HCEC 1CT (cell line): ENCODE measurements around the gene CX3CR1.

ENCODE experiments used
- DNase-seq: peaks from one replicate; pipeline ENCODE4 v3.0.0-alpha.2; 2017

The CX3CR1 gene

DNA sequence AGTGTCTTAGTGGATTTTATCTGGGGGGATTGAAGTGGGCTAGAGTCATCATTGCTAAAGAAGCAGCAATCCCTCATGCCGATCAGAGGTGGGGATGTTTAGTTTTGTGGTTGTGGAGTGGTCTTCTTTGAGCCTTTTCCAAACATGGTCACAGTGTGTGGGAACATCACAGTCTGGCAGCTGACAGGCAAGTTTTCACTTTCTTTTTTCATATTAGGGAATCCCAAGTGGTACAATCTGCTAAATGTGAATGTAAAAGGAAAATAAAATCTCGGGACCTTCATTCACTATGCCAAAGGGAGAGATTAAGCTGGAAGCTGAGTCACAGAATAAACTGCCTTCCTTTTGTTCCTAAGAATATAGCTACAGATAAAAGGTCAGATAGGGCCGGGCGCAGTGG lies 10.4 kb upstream of the CX3CR1 start:
- DNase-seq: no peak

DNA sequence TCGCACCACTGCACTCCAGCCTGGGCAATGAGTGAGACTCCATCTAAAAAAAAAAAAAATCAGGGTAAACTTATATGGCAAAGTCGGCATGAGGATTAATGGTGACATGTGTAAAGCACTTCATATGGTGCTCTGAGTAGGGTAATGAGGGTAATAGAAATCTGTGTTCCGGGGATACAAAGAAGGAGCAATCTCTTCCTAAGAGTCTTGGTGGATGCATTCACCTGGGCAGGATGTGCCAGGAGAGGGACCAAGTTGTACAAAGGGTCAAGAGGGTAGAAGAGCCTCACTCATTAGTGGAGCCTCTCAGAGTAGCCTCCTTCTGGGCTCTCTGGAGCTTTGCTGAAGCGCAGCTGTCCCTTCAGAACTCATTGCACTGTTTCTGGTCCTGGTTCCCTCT lies 9.3 kb upstream of the CX3CR1 start:
- DNase-seq: no peak

DNA sequence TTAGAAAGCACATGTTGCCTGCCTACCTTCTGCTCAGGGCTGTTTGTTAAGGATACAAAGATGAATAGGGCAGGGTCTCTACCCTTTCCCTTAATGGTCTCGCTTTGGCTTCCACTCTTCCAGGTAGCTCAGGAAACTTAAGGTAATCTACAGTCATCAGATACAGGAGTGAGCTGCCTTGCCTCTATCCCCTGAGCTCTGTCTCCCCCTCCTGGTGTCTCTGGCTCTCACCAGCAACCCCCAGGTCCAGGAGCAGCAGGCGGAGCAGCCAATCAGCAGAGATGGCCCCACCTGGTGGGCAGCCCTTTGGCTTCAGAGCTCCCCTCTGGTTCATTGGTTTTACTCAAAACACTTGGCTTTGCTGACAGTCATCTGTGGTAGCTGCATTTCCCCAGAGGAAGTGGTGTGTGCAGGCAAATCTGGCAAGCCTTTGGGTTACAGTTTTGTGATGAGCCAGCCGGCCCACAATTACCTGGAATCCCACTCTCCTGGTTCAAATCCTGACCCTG lies 8.5 kb upstream of the CX3CR1 start:
- peak; percentile 74 for DNase-seq

DNA sequence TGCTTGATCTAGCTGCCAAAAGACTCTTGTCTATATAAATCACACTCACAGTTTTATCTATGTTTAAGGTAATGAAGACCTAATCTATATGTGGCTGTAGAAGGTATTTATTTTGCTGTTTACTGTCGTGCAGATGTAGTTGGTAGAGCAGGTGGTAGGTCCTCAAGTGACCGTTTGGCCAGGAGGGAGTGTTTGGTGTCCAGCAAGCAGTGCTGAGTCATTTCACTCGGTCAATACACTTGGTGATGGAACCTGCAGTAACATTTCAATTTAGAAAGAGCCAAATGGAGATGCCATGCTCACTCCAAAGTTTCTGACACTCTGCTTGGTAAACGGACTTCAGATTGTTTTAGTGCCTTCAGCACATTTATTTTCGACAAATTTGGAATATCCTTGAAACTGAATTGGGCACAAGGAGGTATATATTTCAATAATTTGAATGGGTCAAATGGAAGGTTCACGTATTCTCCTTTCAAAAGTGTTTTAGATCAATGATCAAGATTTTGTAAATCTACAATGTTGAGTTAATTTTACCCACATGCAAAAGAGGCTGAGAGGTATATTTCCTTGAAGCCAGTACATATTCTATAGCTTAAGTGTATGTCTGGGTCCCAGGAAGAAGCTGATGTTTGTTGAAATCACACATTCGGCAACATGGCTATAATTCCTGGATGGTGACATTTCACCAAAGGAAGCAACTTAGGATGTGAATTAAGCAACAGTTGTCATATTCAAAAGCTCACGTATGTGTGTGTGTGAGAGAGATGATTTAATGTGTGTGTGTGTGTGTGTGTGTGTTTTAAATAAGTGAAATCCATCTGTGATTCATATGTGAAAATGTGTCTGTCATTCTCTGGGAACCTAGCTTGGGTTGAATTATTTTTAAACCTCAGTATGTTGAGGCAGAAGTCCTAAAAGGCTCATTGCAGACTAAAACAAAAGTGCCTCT lies 7.7 kb upstream of the CX3CR1 start:
- no peak for DNase-seq

DNA sequence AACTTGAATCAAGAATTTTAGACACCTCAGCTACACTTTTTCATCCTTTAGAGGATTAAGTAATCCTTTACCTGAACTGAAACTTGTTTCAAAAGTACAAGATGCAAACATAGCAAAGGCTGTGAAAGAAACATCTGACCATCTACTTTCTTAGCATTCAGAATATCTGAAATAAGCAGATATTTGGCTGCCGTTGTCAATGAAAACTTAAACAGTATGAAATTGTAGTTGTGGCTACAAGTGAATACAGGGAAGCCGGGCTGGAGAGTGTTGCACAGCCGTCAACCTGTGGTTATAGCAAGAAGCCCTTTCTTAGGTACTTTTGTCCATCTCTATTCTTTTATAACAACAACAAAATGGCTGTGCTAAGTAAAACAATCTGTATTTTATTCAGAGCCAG lies 6.9 kb upstream of the CX3CR1 start:
- DNase-seq: no peak

DNA sequence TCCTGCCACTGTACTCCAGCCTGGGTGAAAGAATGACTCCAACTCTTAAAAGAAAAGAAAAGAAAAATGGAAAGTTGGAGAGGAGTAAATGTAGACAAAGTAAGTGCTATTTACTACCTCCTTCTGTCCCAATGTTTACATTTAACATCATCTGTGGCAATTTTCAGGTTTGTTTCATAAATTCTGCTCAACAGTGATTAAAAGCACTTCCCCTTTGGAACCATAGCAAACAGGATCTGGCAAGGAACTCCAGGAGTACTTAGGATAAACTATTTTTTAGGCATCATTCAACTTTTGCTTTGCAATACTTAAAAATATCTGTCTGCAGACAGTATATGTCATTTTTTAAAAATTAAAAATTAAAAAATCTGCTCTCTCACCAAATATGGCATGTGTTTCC lies 5.5 kb upstream of the CX3CR1 start:
- DNase-seq: no peak

DNA sequence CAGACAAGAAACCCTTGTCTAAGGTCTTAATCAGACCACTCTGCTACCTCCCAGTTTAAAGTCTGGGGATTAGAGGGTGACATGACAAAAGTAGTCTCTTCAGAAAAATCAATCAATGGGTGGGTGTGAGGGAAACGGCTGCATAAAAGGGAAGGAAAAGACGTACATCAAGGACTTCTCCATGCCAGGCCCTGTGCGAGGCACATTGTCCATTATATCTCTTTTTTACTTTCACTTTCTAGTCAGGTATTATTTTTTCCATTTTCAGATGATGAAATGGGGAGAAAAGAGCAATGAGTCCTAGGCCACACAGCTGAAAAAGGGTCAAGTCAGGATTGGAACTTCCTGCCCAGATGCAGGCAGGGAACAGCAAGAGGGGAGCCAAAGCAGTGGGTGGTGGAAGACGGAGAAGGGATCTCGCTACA lies 4.6 kb upstream of the CX3CR1 start:
- DNase-seq: no peak

DNA sequence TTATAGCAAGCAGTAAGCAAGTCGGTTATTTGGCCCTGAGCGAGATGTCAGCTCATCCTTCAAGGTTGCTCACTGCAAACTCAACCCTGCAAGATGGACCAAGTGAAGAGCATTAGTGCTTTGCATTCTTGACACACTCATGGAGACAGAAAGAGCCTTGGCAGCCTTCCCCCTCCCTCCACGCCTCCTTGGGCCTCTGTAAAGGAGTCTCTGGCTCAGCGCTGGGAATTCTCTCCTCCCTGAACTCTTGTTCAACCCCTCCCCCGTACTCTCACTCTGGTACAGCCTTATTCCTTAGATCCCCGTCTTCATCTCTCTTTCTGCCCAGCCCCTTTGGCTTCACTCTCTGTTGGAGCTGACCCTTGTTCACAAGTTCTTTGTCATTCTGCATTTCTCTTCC lies 2.2 kb upstream of the CX3CR1 start:
- DNase-seq: no peak

DNA sequence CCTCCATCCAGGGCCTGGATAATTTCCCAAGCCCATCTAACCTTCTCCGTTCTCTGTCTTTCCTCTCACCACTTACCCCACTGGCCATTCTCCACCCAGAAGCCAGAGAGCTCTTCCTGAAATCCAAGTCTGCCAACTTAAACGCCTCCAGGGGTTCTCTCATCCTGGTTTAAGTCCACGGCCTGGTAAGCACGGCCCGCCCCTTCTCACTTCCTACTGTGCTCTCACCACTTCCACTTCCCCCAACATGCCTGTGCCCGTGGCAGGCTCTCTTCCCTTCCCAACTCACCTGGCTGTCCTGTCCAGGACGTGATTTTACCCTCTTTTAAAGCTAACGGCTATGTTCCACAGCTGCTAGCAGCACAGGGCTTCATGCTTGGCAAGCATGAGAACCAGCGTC lies 1.7 kb upstream of the CX3CR1 start:
- no peak for DNase-seq

DNA sequence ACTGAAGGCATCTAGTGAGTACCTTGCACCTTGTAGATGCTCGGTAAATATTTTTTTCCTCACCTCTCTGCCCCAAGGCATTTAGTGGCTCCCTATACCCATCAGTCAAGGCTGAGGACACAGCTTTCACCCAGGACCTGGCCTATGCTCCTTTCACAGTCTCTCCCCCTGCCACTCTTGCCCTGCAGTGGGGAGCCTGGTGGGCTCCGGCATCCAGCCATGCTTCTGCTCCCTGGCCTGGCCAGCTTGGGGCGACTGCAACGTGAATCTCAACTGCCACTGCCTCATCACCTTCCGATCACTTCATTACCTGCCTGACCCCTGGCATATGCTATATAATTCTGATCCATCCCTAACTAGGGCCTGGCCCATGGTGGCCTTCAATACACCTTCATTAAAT lies 735 bp upstream of the CX3CR1 start:
- no peak for DNase-seq

DNA sequence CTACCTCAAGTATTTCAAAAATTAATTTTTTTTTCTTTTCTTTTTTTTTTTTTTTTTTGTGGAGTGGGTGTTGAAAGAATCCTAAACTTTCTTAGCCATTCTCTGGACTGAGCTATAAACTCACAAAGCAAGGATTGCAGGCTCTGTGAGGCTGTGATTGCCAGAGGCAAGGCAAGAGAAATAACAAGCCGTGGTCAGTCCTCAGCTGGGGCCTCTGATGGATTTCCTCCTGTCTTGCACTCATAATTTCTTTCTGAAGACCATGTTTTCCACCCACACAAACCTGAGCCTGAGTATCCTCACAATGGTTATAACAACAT lies 1.3 kb downstream of the CX3CR1 start:
- DNase-seq: no peak

DNA sequence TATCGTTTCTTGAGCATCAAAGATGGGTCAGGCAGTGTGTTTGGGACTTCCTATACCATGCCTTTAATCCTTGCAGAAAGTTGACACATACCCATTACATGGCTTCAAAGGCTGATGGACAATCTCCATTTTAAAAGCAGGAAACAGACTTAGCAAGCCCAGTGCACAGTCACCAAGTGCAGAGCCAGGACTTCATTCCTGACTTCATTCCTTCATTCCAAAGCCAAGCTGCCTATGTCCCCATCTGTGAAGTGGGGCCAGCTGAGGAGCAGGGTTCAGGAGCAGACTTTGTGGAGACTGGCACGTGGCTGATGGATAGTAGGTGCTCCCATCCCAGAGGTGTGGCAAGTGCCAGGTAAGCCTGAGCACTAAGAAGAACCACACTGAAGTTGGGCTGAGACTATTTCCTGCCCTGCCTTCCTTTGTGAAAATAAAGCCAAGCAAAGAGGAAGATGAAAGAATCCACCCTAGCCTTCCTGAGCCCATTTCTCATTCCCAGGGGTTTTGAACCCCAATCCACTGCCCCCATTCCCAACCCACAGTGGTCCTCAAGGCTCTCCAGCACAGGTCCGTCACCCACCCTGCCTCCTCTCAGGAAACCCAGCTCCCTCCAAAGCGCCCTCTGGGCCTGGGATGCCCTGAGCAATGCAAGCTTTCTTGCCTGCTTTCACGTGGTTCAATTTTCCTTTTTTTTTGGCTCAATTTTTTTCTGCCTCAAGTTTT lies 1.8 kb downstream of the CX3CR1 start:
- DNase-seq: no peak

DNA sequence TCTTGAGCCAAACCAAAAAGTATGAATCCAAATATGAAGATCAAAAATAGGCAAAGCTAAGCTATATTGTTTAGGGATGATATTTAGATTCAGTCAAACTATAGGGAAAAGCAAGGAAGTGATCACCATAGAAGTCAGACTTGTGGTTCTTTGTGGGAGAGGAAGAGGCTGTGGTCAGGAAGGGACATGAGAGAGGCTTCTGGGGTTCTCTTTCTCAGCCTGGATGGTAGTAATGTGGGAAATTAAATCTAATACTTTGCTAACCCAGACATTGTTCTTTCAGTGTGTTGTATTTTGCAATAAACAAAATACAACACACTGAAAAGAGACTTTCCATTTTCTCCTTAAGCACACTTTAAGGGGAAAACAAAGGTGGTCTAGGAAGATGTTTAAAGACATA lies 3.1 kb downstream of the CX3CR1 start:
- no peak for DNase-seq

DNA sequence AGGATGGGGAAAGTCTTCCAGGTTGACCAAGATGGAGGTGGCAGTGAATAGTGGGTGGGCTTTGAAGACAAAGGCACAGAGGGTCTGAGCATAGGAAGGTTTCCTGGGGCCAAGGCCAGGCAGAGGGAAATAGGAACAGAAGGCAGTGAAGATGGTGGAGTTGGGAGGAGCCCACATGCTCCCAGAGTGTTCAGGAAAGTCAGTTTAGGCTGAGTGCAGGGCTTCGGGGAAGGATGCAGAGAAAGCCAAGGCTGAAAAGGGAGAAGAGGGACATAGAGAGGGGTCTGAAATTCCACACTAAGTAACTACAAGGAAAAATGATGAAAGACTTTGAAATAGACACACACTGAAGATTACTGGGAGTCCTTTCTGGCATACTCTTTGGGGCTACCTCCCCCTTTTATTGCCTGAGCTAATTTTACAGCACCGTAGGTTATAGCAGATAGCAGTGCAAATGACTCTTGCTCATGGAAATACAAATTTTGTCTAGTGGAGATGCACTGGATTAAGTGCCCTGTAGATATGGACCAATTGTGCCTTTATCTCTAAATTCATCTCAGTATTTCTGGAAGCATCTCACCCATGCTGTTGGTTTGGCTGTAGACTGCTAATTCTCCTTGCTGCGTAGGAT lies 3.8 kb downstream of the CX3CR1 start:
- no peak for DNase-seq

DNA sequence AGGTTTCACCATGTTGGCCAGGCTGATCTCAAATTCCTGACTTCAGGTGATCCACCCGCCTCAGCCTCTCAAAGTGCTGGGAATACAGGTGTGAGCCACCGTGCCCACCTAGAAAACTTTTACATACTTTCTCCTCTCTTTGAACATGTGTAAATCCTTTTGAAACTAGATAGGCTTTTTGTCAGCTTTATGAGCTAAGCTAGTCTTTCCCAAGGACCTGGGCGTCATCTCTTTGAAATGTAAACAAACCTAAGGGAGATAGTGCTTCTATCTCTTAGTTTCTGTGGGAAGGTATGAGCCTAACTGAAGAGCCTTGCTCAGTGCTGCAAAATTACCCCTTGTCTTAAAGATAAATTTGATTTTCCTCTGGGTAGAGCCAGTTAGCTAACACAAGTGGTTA lies 4.8 kb downstream of the CX3CR1 start:
- peak; percentile 62 for DNase-seq

DNA sequence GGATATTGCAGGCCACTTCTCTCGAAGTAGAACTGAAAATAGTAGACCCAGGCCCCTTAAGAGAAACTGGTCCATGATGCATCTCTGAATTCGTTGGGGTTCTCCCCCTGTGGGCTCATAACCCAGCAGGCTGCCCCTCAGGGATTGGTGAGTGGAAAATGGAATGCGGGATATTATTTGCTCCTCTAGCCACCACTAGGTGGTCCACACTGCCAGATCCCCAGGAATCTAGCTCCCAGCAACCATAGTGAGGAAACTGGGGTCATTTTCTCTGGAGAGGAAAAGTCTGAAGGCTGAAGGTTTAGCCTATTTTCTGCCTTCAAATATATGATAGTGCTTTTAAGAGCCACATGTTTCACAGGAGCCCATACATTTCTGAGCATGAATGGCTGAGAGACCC lies 6.7 kb downstream of the CX3CR1 start:
- DNase-seq: no peak

DNA sequence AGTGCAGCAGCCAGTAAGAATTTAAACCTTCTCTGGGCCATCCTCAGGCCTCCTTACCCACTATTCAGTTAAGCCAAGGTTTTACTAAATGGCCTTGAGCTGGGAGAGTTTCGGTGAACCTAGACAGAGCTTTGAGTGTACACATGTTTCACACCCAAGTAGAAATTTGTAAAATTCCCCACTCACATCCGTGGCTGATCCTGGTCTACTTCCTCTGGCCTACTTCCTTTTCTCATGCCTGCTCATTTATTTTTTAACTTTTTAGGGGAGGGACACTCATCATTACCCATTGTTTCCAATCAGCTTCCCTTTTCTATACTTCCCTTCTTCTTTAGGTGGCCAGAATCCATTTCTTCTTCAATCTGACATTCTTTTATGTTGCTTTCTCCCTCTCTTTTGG lies 7.6 kb downstream of the CX3CR1 start:
- no peak for DNase-seq

DNA sequence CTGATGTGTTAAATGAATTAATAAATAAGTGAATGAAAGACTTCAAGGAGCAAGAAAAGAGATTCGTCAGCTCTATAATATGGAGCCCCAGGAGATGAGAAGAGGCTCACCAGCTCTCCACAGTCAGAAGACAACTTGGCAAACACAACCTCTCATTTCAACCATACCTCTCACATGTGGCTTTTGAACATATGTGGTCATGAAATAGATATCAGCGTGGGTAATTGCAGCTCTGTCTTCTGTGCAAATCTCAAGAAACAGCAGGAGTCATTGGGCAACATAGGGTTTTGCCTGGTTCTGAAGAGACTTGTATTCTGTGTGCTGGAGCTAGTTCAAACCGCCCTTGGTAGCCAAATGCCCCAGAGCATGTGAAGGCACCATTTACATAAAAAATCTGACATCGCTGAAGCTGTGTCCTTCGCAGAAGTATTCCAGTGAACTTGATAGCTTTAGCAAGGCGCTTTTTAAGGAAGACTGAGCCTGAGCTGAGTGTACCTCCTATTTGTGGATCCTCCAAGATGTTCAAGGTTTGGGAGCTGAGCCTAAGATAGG lies 8.4 kb downstream of the CX3CR1 start:
- no peak for DNase-seq

DNA sequence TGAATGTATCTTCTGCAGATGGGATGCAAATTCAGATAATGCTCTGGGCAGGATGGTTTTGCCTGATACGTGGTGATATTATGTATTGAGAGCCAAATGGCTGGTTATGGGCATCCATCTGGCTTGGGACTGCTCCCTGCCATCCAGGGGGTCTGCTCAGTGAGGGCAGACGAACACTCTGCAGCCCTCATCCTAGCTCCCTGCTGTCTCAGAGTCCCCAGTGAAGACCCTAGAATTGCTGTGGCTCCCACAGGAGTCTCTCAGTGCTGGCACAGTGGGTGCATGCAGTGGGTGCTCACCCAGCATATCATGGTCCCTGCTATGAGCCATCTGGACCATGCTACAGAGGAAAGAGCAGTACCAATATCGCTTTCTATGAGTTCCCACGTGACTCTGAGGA lies 10.3 kb downstream of the CX3CR1 start:
- DNase-seq: no peak

DNA sequence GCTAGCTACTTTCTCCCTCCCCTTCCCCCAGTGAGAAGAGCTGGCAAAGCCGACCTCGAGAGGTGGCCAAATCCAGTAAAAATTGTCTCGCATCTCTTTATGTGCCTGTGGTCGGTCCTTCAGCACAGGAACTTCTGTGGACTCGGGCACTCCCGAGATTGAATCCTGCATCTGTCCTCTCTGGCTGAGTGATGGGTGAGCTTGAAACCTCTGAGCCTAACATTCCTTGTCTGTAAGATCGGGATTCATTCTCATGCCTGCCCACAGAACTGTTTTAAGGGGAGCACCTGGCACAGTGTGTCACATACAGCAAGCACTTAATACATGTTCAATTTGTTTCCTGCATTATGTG lies 11.3 kb downstream of the CX3CR1 start:
- DNase-seq: no peak

DNA sequence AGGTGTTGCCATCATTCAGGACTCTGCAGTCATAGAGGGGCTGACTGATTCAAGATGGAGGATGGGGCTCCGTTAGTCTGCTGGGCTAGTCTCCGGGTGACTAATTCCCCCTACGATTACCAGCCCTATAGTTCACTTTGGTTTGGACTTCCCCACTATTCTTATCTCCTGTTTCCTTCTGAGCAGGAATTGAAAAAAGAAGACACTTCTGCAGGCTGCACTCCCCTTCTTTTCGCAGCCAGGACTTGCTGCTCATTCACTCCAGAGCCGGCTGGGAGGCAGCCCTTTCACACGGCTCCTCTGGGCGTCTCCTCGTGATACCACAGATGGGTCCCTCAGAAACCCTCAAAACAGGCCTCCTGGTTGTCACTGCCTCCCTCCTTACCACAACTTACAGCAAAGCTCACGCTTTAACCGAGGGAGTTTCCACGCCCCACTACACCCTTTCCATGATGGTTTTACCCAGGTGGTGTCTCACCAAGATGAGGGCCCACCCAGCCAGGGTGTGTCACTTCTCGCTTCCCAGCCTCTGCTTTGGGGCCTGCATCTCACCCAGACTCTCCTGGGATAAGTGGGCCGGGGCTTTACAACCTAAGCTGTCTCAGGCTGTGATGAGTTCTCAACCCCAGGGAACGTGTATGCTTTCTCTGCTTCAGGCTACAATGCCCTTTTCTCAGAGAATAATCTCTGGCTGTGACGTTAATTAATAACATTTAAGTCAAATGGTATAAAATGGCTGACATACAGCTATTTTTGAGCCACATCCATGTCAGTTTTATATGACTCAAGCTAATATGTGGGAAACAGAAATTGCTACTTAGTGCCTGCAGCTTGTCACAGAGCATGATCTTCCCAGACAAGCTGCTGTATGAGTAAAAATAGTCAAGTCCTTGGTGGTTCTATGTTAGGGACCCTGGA lies 11.9 kb downstream of the CX3CR1 start:
- DNase-seq: no peak

DNA sequence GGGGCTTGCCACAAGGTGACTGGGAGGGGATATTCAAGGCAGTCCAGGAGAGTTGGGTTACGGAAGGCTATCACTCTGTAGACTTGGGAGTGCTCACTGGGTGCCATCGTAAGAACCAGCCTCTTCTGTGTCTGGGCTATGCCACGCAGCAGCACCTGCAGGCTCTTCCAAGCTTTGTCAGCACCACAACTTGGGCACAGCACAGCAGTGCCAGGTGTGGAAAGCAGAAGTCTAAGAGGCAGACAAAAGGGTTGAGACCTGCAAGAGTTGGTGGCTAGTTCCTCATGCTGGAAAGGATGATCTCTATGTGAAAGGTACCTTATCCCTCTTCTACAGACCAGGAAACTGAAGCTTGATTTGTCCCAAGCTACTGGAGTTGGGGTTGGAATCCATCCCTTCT lies 15.8 kb downstream of the CX3CR1 start:
- no peak for DNase-seq

DNA sequence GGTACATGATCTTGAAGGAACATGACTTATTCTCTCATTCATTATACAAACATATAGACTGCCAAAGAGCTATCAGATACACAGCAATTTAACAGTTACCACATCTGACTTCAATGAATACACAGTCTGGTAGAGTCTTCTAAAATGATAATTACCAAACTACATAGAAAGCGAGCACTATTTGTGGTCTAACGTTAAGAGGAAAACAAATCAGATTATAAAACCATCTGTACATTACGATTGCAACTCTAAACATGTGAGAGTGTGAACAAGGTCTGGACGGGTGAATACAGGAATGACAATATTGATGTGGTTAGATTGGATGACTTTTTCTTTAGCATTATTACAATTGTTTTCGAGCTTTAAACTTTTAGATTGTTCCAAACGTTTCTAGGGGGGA lies 16.3 kb downstream of the CX3CR1 start:
- DNase-seq: no peak
